NK-92 treated with Interleukin-12 subunit alpha and Interleukin-12 subunit beta, amount 100 ng/mL, for 24 hours (cell line): ENCODE results near the gene NDFIP2.

Source experiments
- DNase-seq: peaks from one replicate; lab custom pipeline; 2025; lab: John Stamatoyannopoulos, UW

The NDFIP2 gene

GRCh38 chr13:79459906-79460305, 21.0 kb upstream of the NDFIP2 start:
- no peak for DNase-seq

- DNase-seq = no peak
Observed at GRCh38 chr13:79462895-79463294, 18.1 kb upstream of the NDFIP2 start.

GRCh38 chr13:79463604-79464003, 17.4 kb upstream of the NDFIP2 start:
- no peak for DNase-seq

- no peak for DNase-seq
Observed at GRCh38 chr13:79466872-79467271, 14.1 kb upstream of the NDFIP2 start.

GRCh38 chr13:79468402-79468801, 12.6 kb upstream of the NDFIP2 start:
- DNase-seq = no peak

- no peak for DNase-seq
Observed at GRCh38 chr13:79468819-79469218, 12.1 kb upstream of the NDFIP2 start.

GRCh38 chr13:79469608-79470007, 11.3 kb upstream of the NDFIP2 start:
- no peak for DNase-seq

GRCh38 chr13:79470666-79471065, 10.3 kb upstream of the NDFIP2 start:
- no peak for DNase-seq

GRCh38 chr13:79475569-79475968, 5.4 kb upstream of the NDFIP2 start:
- no peak for DNase-seq

- DNase-seq = no peak
Observed at GRCh38 chr13:79477968-79478367, 3.0 kb upstream of the NDFIP2 start.

GRCh38 chr13:79479882-79480281, 1.1 kb upstream of the NDFIP2 start:
- no peak for DNase-seq

GRCh38 chr13:79481685-79482052, 714 bp downstream of the NDFIP2 start:
- peak; percentile 20 for DNase-seq

- no peak for DNase-seq
Observed at GRCh38 chr13:79482281-79482970, 1.5 kb downstream of the NDFIP2 start.

GRCh38 chr13:79483086-79483706, 2.2 kb downstream of the NDFIP2 start:
- no peak for DNase-seq

- DNase-seq = no peak
Observed at GRCh38 chr13:79485014-79485811, 4.3 kb downstream of the NDFIP2 start.

GRCh38 chr13:79486433-79487188, 5.7 kb downstream of the NDFIP2 start:
- no peak for DNase-seq

- no peak for DNase-seq
Observed at GRCh38 chr13:79490326-79490725, 9.4 kb downstream of the NDFIP2 start.

- DNase-seq = no peak
Observed at GRCh38 chr13:79490824-79491223, 9.9 kb downstream of the NDFIP2 start.

GRCh38 chr13:79491715-79492114, 10.8 kb downstream of the NDFIP2 start:
- DNase-seq = no peak

- DNase-seq = no peak
Observed at GRCh38 chr13:79492313-79492798, 11.4 kb downstream of the NDFIP2 start.

- DNase-seq = no peak
Observed at GRCh38 chr13:79492918-79493594, 12.1 kb downstream of the NDFIP2 start.

- no peak for DNase-seq
Observed at GRCh38 chr13:79496188-79496587, 15.2 kb downstream of the NDFIP2 start.
